ENCODE data around the gene SMYD3. TPM values are rescaled to one million over a fixed set of nuclear protein-coding genes. Genes with fewer than 3 reads are reported as not detected.

Gene SMYD3
- total RNA-seq, 4 donors from 2014 or later: 8.4 to 25.7 (median 14.4) TPM

GRCh38 chr1:246396322-246396721 is 110.8 kb downstream of the SMYD3 start:
- H3K4me3 ChIP-seq (ENCODE audit: low read depth, poor library complexity, severe bottlenecking): no peak overlapping the region
- 86 to 87% methylated on average over 6 of the region's 6 CpGs for WGBS, 2 donors
- TF ChIP-seq CTCF (IDR thresholded peaks at IDR 0.05) (no peak), POLR2A (IDR thresholded peaks at IDR 0.05) (no peak)
- no peak for DNase-seq (ENCODE audit: low spot score in 2 of 2)
- intact Hi-C loops (cut with DNase I; ENCODE audit: low total_unique reads): no loop called here

GRCh38 chr1:246394121-246394520 is 113.0 kb downstream of the SMYD3 start:
- TF ChIP-seq CTCF (IDR thresholded peaks at IDR 0.05): no peak
- TF ChIP-seq POLR2A (IDR thresholded peaks at IDR 0.05): no peak
- intact Hi-C loops (cut with DNase I; ENCODE audit: low total_unique reads): no loop called here
- 69% methylated on average over 3 of the region's 3 CpGs for WGBS, 2 donors
- no peak overlapping the region for H3K4me3 ChIP-seq (ENCODE audit: low read depth, poor library complexity, severe bottlenecking)
- DNase-seq (ENCODE audit: low spot score in 2 of 2): no peak

- intact Hi-C loops (cut with DNase I; ENCODE audit: low total_unique reads): no loop called here
- 97 to 98% methylated on average over 5 of the region's 5 CpGs for WGBS, 2 donors
Measured at GRCh38 chr1:246390855-246391254, 116.2 kb downstream of the SMYD3 start.

GRCh38 chr1:246384616-246385015 is 122.5 kb downstream of the SMYD3 start:
- intact Hi-C loops (cut with DNase I; ENCODE audit: low total_unique reads): no loop called here
- DNase-seq (ENCODE audit: low spot score in 2 of 2): no peak
- H3K4me3 ChIP-seq (ENCODE audit: low read depth, poor library complexity, severe bottlenecking): no peak overlapping the region
- WGBS, 2 donors: 92% methylated on average over 4 of the region's 4 CpGs
- TF ChIP-seq POLR2A (IDR thresholded peaks at IDR 0.05): no peak
- TF ChIP-seq CTCF (IDR thresholded peaks at IDR 0.05): no peak

More at GRCh38 chr1:246390855-246391254, 116.2 kb downstream of the SMYD3 start:
- no peak for DNase-seq (ENCODE audit: low spot score in 2 of 2)
- H3K4me3 ChIP-seq (ENCODE audit: low read depth, poor library complexity, severe bottlenecking): no peak overlapping the region
- no peak for TF ChIP-seq CTCF (IDR thresholded peaks at IDR 0.05)
- TF ChIP-seq POLR2A (IDR thresholded peaks at IDR 0.05): no peak

- TF ChIP-seq POLR2A (IDR thresholded peaks at IDR 0.05): no peak
- no peak for TF ChIP-seq CTCF (IDR thresholded peaks at IDR 0.05)
- intact Hi-C loops (cut with DNase I; ENCODE audit: low total_unique reads): no loop called here
Measured at GRCh38 chr1:246383791-246384190, 123.3 kb downstream of the SMYD3 start.

GRCh38 chr1:246383239-246383589 is 123.9 kb downstream of the SMYD3 start:
- TF ChIP-seq POLR2A (IDR thresholded peaks at IDR 0.05): no peak
- no peak for TF ChIP-seq CTCF (IDR thresholded peaks at IDR 0.05)
- intact Hi-C loops (cut with DNase I; ENCODE audit: low total_unique reads): no loop called here
- WGBS, 2 donors: 53 to 64% methylated on average over 1 of the region's 1 CpG
- no peak for DNase-seq (ENCODE audit: low spot score in 2 of 2)
- H3K4me3 ChIP-seq (ENCODE audit: low read depth, poor library complexity, severe bottlenecking): no peak overlapping the region

More at GRCh38 chr1:246383791-246384190, 123.3 kb downstream of the SMYD3 start:
- no peak for DNase-seq (ENCODE audit: low spot score in 2 of 2)
- no peak overlapping the region for H3K4me3 ChIP-seq (ENCODE audit: low read depth, poor library complexity, severe bottlenecking)
